ENCODE results near the gene SUGCT.

The SUGCT gene

DNA sequence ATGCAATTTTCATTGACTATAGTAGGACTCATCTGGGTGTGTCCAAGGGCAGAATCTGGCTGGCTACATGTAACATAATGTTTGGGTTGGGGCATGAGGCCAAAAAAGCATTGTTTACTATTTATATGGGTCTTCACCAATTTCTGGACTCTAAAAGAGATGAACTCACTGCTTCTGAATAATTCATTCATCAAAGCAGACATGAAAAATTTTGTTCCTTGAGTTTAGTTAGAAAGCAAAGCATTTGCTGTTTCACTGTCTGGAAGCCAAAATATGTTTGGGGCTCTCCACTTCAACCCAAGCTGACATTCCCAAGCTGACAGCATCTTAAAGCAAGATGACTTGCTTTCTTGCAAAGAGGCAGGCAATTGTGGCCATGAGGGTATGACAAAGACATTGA is 670.6 kb downstream of the SUGCT start:
- Histone ChIP-seq H3K9me3 (no peaks in the 10 kb centered on the region), H3K4me3 (no peak overlapping the region), H3K4me1 (no peaks in the 10 kb centered on the region), H3K27me3 (ENCODE audit: low read depth) (no peaks in the 10 kb centered on the region), H3K36me3 (replicated peaks) (no peaks in the 10 kb centered on the region)
- DNase-seq (ENCODE audit: low spot score in 2 of 2): no peak
- in situ Hi-C loops (cut with MboI; ENCODE audit: low sequenced_read_pairs): no loop called here

DNA sequence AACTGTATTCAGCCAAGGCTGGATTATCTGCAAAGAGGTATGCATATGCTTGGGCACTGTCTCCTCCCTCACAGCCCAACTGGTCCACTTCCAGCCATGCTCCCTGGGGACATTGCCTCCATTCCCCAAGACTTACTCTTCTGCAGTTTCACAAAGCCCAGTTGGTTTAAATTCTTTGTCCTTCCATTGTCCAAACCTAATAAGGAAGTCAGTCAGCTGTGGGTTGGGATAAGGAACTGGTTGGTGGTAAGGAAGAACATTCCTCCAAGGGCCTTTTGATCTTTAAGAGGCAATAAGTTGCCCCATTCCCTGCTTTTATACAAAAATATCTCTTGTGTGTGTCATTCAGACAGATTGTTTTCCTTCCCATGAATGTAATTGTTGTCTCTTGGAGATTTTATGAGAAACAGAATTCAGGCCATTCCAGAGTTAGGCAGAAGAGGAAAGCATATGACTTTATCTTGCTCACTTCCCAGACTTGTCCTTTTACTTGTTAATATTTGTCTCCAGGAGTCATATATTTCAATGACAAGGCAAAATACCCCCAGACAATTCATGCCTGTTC is 673.7 kb downstream of the SUGCT start:
- DNase-seq (ENCODE audit: low spot score in 2 of 2): no peak

DNA sequence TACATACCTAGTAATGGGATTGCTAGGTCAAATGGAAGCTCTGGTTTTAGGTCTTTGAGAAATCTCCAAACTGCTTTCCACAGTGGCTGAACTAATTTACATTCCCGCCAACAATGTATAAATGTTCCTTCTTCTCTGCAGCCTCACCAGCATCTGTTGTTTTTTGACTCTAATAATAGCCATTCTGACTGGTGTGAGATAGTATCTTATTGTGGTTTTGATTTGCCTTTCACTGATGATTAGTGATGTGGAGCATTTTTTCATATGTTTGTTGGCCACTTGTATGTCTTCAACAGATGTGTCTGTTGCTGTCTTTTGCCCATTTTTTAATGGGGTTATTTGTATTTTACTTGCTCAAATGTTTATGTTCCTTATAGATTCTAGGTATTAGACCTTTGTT is 675.5 kb downstream of the SUGCT start:
- DNase-seq (ENCODE audit: low spot score in 2 of 2): no peak
- H3K9me3 ChIP-seq: no peaks in the 10 kb centered on the region
- H3K4me1 ChIP-seq: no peaks in the 10 kb centered on the region
- no peak overlapping the region for H3K4me3 ChIP-seq
- no peaks in the 10 kb centered on the region for H3K27me3 ChIP-seq (ENCODE audit: low read depth)
- in situ Hi-C loops (cut with MboI; ENCODE audit: low sequenced_read_pairs): no loop called here
- H3K36me3 ChIP-seq (replicated peaks): no peaks in the 10 kb centered on the region

More for the DNA sequence above, 673.7 kb downstream of the SUGCT start:
- no peaks in the 10 kb centered on the region for H3K36me3 ChIP-seq (replicated peaks)
- H3K9me3 ChIP-seq: no peaks in the 10 kb centered on the region
- H3K27me3 ChIP-seq (ENCODE audit: low read depth): no peaks in the 10 kb centered on the region
- H3K4me1 ChIP-seq: no peaks in the 10 kb centered on the region
- no peak overlapping the region for H3K4me3 ChIP-seq
- in situ Hi-C loops (cut with MboI; ENCODE audit: low sequenced_read_pairs): no loop called here

DNA sequence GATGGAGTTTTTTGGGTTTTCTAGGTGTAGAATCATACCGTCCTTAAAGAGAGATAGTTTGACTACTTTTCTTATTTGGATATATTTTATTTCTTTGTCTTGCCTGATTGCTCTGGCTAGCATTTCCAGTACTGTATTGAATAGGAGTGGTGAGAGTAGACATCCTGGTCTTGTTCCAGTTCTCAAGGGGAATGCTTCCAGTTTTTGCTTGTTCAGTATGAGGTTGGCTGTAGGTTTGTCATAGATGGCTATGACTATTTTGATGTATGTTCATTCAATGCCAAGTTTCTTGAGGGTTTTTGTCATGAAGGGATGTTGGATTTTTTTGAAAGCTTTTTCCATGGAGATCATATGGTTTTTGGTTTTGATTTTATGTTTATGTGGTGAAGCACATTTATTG is 676.9 kb downstream of the SUGCT start:
- Histone ChIP-seq H3K9me3 (no peaks in the 10 kb centered on the region), H3K4me1 (no peaks in the 10 kb centered on the region), H3K27me3 (ENCODE audit: low read depth) (no peaks in the 10 kb centered on the region), H3K36me3 (replicated peaks) (no peaks in the 10 kb centered on the region), H3K4me3 (no peak overlapping the region)
- in situ Hi-C loops (cut with MboI; ENCODE audit: low sequenced_read_pairs): no loop called here
- no peak for DNase-seq (ENCODE audit: low spot score in 2 of 2)

DNA sequence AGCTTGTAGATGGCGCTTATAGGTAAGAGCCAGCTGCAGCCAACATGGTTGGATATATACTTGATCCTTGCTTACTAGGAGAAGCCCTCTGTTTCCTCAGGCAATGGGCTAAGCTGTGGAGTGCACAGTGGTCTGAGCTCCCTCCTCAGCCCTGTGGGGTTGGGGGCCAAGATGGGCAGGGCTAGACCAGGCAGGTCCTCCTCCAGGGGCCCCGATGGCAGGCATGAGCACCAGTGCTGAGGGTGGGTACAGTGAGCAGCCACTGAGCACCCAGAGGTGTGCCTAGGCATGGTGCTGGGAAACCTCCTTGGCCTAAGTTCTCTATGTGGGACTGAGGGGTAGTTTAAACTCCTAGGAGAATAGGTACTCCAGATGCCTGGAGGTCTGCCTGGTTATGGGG is 680.2 kb downstream of the SUGCT start:
- Histone ChIP-seq H3K4me3 (no peak overlapping the region), H3K4me1 (no peaks in the 10 kb centered on the region), H3K27me3 (ENCODE audit: low read depth) (no peaks in the 10 kb centered on the region), H3K9me3 (no peaks in the 10 kb centered on the region), H3K36me3 (replicated peaks) (no peaks in the 10 kb centered on the region)
- DNase-seq (ENCODE audit: low spot score in 2 of 2): no peak
- in situ Hi-C loops (cut with MboI; ENCODE audit: low sequenced_read_pairs): no loop called here

DNA sequence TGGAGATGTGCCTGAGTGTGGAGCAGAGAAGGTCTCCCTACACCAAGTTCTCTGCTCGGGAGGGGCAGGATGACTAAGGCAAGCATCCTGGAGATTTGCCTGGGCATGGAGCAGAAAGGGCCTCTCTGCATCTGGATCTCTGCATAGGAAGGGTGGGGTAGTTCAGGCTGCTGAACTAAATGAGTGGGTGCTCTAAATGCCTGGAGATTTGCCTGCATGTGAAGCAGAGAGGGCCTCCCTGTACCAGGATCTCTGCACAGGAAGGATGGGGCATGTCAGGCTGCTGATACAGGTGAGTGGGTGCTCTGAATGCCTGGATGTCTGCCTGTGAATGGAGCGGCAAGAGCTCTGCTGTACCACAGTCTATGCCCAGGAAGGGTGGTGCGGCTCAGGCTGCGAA is 680.7 kb downstream of the SUGCT start:
- DNase-seq (ENCODE audit: low spot score in 2 of 2): no peak
- H3K4me1 ChIP-seq: no peaks in the 10 kb centered on the region
- H3K27me3 ChIP-seq (ENCODE audit: low read depth): no peaks in the 10 kb centered on the region
- no peak overlapping the region for H3K4me3 ChIP-seq
- in situ Hi-C loops (cut with MboI; ENCODE audit: low sequenced_read_pairs): no loop called here
- H3K9me3 ChIP-seq: no peaks in the 10 kb centered on the region
- no peaks in the 10 kb centered on the region for H3K36me3 ChIP-seq (replicated peaks)

DNA sequence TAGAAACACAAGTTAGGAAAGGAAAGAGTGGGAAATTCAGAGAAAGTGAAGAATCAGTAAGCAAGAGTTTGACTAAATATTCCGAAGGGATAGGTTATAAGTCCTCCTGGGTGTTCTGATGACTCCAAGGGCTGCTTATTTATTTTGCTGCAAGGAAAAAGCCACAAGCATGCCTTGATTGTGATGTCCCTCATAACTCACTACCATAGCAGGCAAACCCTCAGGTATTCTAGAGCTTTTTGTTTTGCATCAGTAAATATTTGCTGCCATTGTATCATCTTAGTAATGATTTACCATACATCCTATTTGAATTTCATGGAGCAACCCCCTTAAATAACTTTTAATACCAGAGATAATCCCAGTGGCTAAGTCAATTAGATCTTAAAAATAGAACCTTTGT is 688.1 kb downstream of the SUGCT start:
- Histone ChIP-seq H3K36me3 (replicated peaks) (no peaks in the 10 kb centered on the region), H3K4me1 (no peaks in the 10 kb centered on the region), H3K27me3 (ENCODE audit: low read depth) (no peaks in the 10 kb centered on the region), H3K9me3 (no peaks in the 10 kb centered on the region), H3K4me3 (no peak overlapping the region)
- in situ Hi-C loops (cut with MboI; ENCODE audit: low sequenced_read_pairs): no loop called here
- DNase-seq (ENCODE audit: low spot score in 2 of 2): no peak

DNA sequence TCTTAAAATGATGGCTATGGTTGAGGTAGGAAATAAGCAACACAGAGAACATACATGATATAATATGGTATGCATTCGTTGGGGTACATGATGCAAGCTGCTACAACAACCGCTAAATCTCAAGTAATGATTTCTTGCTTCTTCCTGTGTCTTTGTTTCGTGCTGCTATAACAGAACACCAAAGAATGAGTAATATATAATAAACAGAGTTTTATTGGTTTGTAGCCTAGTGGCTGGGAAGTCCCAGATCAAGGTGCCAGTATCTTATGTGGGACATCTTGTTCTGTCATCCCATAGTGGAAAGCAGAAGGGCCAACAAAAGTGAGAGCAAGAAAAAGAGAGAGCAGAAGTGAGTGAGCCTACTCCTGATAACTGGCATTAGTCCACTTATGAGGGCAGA is 689.7 kb downstream of the SUGCT start:
- H3K36me3 ChIP-seq (replicated peaks): no peaks in the 10 kb centered on the region
- H3K27me3 ChIP-seq (ENCODE audit: low read depth): no peaks in the 10 kb centered on the region
- no peak overlapping the region for H3K4me3 ChIP-seq
- H3K9me3 ChIP-seq: no peaks in the 10 kb centered on the region
- in situ Hi-C loops (cut with MboI; ENCODE audit: low sequenced_read_pairs): no loop called here
- DNase-seq (ENCODE audit: low spot score in 2 of 2): no peak
- H3K4me1 ChIP-seq: no peaks in the 10 kb centered on the region

DNA sequence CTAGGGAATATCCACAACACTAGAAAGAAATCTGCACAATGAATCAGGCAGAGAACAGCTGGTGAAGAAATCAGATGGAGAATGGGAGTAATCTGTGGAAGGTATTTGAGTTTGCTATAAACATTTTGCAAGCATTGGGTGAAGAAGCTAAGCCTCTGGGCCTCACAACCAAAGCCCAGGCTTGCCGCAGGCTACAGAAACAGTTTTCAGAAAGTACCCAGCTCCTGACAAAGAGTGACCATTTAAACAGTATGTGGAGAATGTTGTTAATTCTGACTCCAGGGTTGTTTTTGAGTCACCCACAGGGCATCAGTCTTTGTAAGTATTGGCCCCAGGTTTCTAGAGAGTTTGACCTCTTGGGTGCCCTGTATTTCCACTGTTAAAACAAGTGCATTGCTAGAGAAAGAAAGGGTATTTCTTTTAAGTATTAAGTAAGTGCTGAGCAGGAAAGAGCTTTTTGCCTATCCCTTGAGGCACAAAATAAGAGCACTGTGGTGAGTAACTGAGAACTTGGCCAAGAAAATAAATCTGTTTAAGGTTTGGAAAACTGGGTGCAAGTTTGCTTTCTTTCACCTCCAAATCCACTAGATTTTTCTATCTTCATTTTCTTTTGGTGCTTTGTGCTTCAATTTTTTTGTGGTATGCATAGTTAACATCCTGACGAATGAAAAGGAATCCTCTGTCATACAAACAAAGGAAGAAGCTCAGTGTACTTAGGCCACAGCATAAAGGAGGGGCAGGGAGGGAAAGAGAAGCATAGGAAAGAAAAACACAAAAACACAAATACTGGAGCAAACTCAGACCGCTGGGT is 691.8 kb downstream of the SUGCT start:
- in situ Hi-C loops (cut with MboI; ENCODE audit: low sequenced_read_pairs): no loop called here
- H3K27me3 ChIP-seq (ENCODE audit: low read depth): no peaks in the 10 kb centered on the region
- H3K4me3 ChIP-seq: no peak overlapping the region
- DNase-seq (ENCODE audit: low spot score in 2 of 2): no peak
- H3K4me1 ChIP-seq: no peaks in the 10 kb centered on the region
- no peaks in the 10 kb centered on the region for H3K36me3 ChIP-seq (replicated peaks)
- no peaks in the 10 kb centered on the region for H3K9me3 ChIP-seq

DNA sequence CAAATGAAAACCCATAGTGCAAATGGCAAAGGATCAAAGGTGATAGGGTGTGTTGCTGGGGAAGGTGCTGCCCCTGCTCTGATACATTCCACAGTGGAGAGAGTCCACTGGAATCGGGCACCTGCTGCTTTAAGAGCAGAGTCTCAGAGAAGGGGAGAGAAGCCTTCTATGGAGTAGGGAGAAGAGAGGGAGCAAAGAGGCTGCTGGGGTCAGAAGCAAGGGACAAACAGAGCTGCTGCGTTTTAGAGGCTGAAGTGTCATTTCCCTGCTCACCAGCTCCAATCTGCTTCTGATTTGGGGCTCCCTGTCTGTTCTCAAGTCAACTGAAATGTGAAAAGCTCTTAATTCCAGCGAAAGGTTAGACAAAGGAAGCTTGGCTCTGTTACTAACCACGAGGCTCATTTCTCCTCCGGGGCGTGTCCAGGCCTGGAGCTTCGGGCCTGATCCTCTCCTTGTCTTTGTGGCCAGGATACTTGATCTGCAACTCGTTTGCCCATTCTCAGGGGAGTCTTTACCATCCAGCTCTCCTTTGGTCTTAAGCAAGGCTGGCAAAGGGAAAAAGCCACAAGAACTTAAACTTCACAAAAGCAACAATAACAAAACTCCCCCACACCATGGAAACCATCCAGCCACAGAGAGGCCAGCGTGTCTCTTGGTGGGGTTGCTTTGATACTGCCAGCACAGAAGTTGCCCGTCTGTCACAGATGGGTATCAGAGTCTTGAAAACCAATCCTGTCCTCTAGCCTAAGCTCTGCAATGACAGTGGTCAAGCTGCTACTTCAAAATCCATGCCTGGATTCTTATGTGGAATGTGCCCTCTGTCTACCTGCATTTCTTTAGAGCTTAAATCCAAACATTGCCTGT is 692.6 kb downstream of the SUGCT start:
- in situ Hi-C loops (cut with MboI; ENCODE audit: low sequenced_read_pairs): no loop called here
- Histone ChIP-seq H3K4me3 (no peak overlapping the region), H3K27me3 (ENCODE audit: low read depth) (no peaks in the 10 kb centered on the region), H3K4me1 (no peaks in the 10 kb centered on the region), H3K36me3 (replicated peaks) (no peaks in the 10 kb centered on the region), H3K9me3 (no peaks in the 10 kb centered on the region)
- no peak for DNase-seq (ENCODE audit: low spot score in 2 of 2)

DNA sequence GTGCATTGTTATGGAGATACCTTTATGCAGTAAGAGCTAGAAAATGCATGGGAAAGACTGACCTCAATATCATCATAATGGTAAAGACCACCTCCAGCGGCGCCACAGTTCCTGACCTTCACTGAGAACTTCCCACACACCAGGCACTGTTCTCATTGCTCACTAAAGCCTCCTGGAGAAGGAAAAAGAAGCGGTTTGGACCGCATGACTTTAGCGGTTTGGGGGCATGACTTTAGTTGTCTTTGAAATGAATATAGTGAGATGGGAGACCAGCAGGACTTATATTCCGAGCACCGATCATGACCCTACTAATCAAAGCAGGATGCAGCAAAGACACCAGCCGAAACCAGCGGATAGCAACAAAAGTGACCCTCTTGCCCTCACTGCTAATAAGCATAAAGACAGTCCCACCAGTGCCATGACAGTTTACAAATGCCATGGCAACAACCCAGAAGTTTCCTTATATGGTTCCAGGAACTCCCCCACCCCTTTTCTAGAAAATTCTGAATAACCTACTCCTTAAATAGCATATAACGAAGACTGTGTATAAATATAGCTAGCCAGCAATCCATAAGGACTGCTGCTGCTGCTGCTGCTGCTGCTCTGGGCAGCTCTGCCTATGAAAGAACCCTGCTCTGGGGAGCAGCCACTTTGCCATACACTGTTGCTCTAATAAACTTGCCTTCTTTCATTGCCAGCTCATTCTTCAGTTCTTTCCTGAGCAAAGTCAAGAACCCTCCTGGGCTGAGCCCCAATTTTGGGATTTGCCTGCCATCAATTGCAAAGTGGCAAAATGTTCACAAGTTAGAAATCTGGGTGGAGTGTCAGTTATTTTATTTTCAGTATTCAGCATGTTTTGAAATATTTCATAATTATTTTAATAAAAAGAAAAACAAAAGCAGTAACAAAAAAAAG is 694.1 kb downstream of the SUGCT start:
- Histone ChIP-seq H3K9me3 (no peaks in the 10 kb centered on the region), H3K27me3 (ENCODE audit: low read depth) (no peaks in the 10 kb centered on the region), H3K4me3 (no peak overlapping the region), H3K36me3 (replicated peaks) (no peaks in the 10 kb centered on the region), H3K4me1 (no peaks in the 10 kb centered on the region)
- no peak for DNase-seq (ENCODE audit: low spot score in 2 of 2)
- in situ Hi-C loops (cut with MboI; ENCODE audit: low sequenced_read_pairs): no loop called here

DNA sequence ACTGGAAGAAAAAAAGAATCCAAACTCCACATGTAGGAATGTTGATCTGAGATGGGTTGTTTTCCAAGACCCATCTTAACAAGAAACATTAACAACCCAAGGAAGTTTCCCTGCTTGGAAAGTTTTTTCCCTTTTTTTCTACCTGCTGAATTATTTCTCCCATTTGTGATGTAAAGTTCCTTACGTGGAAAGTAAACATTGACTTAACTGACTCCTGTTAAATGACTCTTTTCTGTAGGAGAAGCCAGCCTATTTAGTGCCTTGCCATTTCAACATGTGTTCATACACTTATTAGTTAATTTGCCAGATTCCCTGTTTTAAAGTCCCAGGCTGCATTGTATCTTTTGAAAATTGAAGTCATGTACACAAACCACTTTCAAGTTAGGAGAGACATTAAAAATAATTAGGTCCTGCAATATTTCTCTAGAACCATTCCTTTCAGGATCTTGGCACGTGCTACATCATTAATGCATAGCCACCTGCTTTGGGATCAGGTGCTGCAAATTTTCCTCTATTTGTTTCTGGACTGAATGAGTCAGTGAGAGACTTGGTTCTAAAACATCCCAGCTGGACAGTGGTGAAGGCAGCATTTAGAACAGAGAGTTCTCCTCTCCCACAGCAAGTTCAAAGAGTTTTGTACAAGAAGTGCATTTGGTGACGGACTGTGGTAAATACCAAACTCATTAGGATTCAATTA is 698.5 kb downstream of the SUGCT start:
- DNase-seq (ENCODE audit: low spot score in 2 of 2): no peak
- H3K4me3 ChIP-seq: no peak overlapping the region
- H3K9me3 ChIP-seq: no peaks in the 10 kb centered on the region
- in situ Hi-C loops (cut with MboI; ENCODE audit: low sequenced_read_pairs): no loop called here
- H3K27me3 ChIP-seq (ENCODE audit: low read depth): no peaks in the 10 kb centered on the region
- H3K4me1 ChIP-seq: no peaks in the 10 kb centered on the region
- H3K36me3 ChIP-seq (replicated peaks): no peaks in the 10 kb centered on the region

DNA sequence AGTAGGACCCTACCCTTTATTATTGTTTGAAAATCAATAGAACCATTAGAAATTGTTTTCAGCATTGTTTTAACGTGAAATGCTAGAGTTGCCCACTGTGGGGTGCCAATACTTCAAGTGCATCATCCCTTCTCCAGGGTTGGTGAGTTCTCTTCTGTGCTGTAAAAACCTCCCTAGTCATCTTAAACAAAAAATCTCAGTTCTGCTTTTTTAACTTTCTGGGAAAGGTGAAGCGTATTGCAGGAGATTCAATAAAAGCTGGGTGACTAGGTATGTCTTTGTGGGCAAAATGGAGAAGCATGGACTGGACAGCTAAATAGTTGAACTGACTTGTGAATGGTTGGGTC is 699.1 kb downstream of the SUGCT start:
- Histone ChIP-seq H3K9me3 (no peaks in the 10 kb centered on the region), H3K4me1 (no peaks in the 10 kb centered on the region), H3K36me3 (replicated peaks) (no peaks in the 10 kb centered on the region), H3K4me3 (no peak overlapping the region), H3K27me3 (ENCODE audit: low read depth) (no peaks in the 10 kb centered on the region)
- in situ Hi-C loops (cut with MboI; ENCODE audit: low sequenced_read_pairs): no loop called here
- DNase-seq (ENCODE audit: low spot score in 2 of 2): no peak

Data from HAP-1 (cell line).